ENCODE data around the gene OAS2.

OAS2 gene

GRCh38 chr12:112997506-112997905 is 19.2 kb downstream of the OAS2 start:
- peaks cover 28% of the 10 kb centered on the region for H3K27me3 Mint-ChIP-seq (ENCODE audit: low read depth, poor library complexity)
- no peak overlapping the region for H3K27ac Mint-ChIP-seq
- H3K9me3 Mint-ChIP-seq: peaks cover 14% of the 10 kb centered on the region
- no peaks in the 10 kb centered on the region for H3K4me1 Mint-ChIP-seq
- H3K4me3 Mint-ChIP-seq: no peak overlapping the region
- no peaks in the 10 kb centered on the region for H3K36me3 Mint-ChIP-seq (ENCODE audit: low read depth)
- no peak for DNase-seq
- TF ChIP-seq CTCF (IDR thresholded peaks at IDR 0.05): no peak

- no peaks in the 10 kb centered on the region for H3K4me1 Mint-ChIP-seq
- DNase-seq: no peak
- H3K36me3 Mint-ChIP-seq (ENCODE audit: low read depth): no peaks in the 10 kb centered on the region
- H3K27me3 Mint-ChIP-seq (ENCODE audit: low read depth, poor library complexity): peaks cover 44% of the 10 kb centered on the region
- no peak overlapping the region for H3K27ac Mint-ChIP-seq
- TF ChIP-seq CTCF (IDR thresholded peaks at IDR 0.05): no peak
- peaks cover 14% of the 10 kb centered on the region for H3K9me3 Mint-ChIP-seq
- no peak overlapping the region for H3K4me3 Mint-ChIP-seq
Observed at GRCh38 chr12:112998987-112999767, 20.9 kb downstream of the OAS2 start.

GRCh38 chr12:113000433-113000832 is 22.1 kb downstream of the OAS2 start:
- TF ChIP-seq CTCF (IDR thresholded peaks at IDR 0.05): no peak
- H3K27ac Mint-ChIP-seq: no peak overlapping the region
- no peaks in the 10 kb centered on the region for H3K4me1 Mint-ChIP-seq
- no peak overlapping the region for H3K4me3 Mint-ChIP-seq
- H3K36me3 Mint-ChIP-seq (ENCODE audit: low read depth): no peaks in the 10 kb centered on the region
- H3K9me3 Mint-ChIP-seq: peaks cover 14% of the 10 kb centered on the region
- no peak for DNase-seq
- H3K27me3 Mint-ChIP-seq (ENCODE audit: low read depth, poor library complexity): peaks cover 47% of the 10 kb centered on the region

GRCh38 chr12:113002155-113002554 is 23.8 kb downstream of the OAS2 start:
- Mint-ChIP-seq H3K4me1 (no peaks in the 10 kb centered on the region), H3K36me3 (ENCODE audit: low read depth) (no peaks in the 10 kb centered on the region), H3K27me3 (ENCODE audit: low read depth, poor library complexity) (peaks cover 43% of the 10 kb centered on the region), H3K9me3 (peaks cover 13% of the 10 kb centered on the region), H3K4me3 (no peak overlapping the region), H3K27ac (no peak overlapping the region)
- DNase-seq: no peak
- no peak for TF ChIP-seq CTCF (IDR thresholded peaks at IDR 0.05)

GRCh38 chr12:113002676-113003075 is 24.4 kb downstream of the OAS2 start:
- Mint-ChIP-seq H3K4me3 (no peak overlapping the region), H3K27me3 (ENCODE audit: low read depth, poor library complexity) (peaks cover 43% of the 10 kb centered on the region), H3K9me3 (peaks cover 8% of the 10 kb centered on the region), H3K36me3 (ENCODE audit: low read depth) (no peaks in the 10 kb centered on the region), H3K4me1 (no peaks in the 10 kb centered on the region), H3K27ac (no peak overlapping the region)
- no peak for DNase-seq
- no peak for TF ChIP-seq CTCF (IDR thresholded peaks at IDR 0.05)

GRCh38 chr12:113003636-113004035 is 25.3 kb downstream of the OAS2 start:
- H3K36me3 Mint-ChIP-seq (ENCODE audit: low read depth): no peaks in the 10 kb centered on the region
- no peak overlapping the region for H3K4me3 Mint-ChIP-seq
- no peak for DNase-seq
- no peak overlapping the region for H3K27ac Mint-ChIP-seq
- no peak for TF ChIP-seq CTCF (IDR thresholded peaks at IDR 0.05)
- peaks cover 5% of the 10 kb centered on the region for H3K9me3 Mint-ChIP-seq
- no peaks in the 10 kb centered on the region for H3K4me1 Mint-ChIP-seq
- peaks cover 50% of the 10 kb centered on the region for H3K27me3 Mint-ChIP-seq (ENCODE audit: low read depth, poor library complexity)

All from nephron progenitor cell (in vitro differentiated cells).